Gastroesophageal sphincter (tissue), 4 donors: ENCODE results near the gene MACROD2. TPM values are rescaled to one million over a fixed set of nuclear protein-coding genes. Genes with fewer than 3 reads are reported as not detected.

Experiments
- ATAC-seq: fragments of 150-250 bp; one replicate; pipeline ENCODE4 v1.9.1; 2016; ENCODE audit warnings: mild to moderate bottlenecking, moderate library complexity
- H3K27ac ChIP-seq, 4 donors: fragments of 200-600 bp; sonication (generic) in 3 of 4; 1 replicate in 3 of 4; 2 replicates in 1 of 4; pipeline ENCODE4 v1.5.1; 2016 to 2019
- H3K27me3 ChIP-seq: fragments of 200-600 bp; sonication (generic); one replicate; pipeline ENCODE4 v1.5.1; 2019
- H3K36me3 ChIP-seq, 2 donors: fragments of 200-600 bp; sonication (generic); one replicate each; pipeline ENCODE4 v1.5.1; 2019; ENCODE audit warnings: control low read depth in 1 of 2
- H3K4me1 ChIP-seq, 3 donors: fragments of 200-600 bp; sonication (generic); 1 replicate in 2 of 3; 2 replicates in 1 of 3; pipeline ENCODE4 v1.5.1; 2016 to 2019; ENCODE audit warnings: control low read depth in 2 of 3
- H3K4me3 ChIP-seq, 2 donors: fragments of 200-600 bp; sonication (generic); one replicate each; pipeline ENCODE4 v1.5.1; 2019; ENCODE audit warnings: mild to moderate bottlenecking in 1 of 2, moderate library complexity in 1 of 2
- H3K9me3 ChIP-seq, 3 donors: fragments of 200-600 bp; sonication (generic); one replicate each; pipeline ENCODE4 v1.5.1; 2017 to 2019; ENCODE audit warnings: control low read depth in 2 of 3
- EP300 ChIP-seq: sonication (generic); formaldehyde crosslinking; IDR thresholded peaks from one replicate; pipeline ENCODE4 v1.6.1; 2017; ENCODE audit warnings: antibody characterized with exemption, mild to moderate bottlenecking
- POLR2A ChIP-seq, 2 donors: fragments of 450-650 bp; IDR thresholded peaks; one replicate each; pipeline ENCODE4 v1.6.1; 2017; ENCODE audit warnings: antibody characterized with exemption in 2 of 2, mild to moderate bottlenecking in 2 of 2, moderate library complexity in 1 of 2
- POLR2AphosphoS5 ChIP-seq: sonication (generic); formaldehyde crosslinking; IDR thresholded peaks from one replicate; pipeline ENCODE4 v1.6.1; 2017; ENCODE audit warnings: antibody characterized with exemption
- WGBS, 2 donors: methylation state at CpG; one replicate each; pipeline ENCODE4 v1.1.5; 2018; ENCODE audit warnings: low coverage in 1 of 2; 5-methylcytosine and 5-hydroxymethylcytosine counted together
- total RNA-seq, 4 donors: library from RNA; depleted of rRNA; stranded (reverse); fragments of >200 nt; gene quantifications; one replicate each; pipeline ENCODE4 v1.1.0, GENCODE V29; 2016
- TF ChIP-seq, protein P1 (sequence below), 4 experiments: fragments of 200-600 bp in 2 of 4; fragments of 450-650 bp in 2 of 4; sonication (generic) in 1 of 4; IDR thresholded peaks; one replicate each; pipeline ENCODE4 v1.5.1; 2017 to 2019; ENCODE audit warnings: antibody characterized with exemption in 4 of 4, mild to moderate bottlenecking in 2 of 4, moderate library complexity in 2 of 4

MACROD2 gene
- total RNA-seq, 4 donors from 2014 or later: 4.0 to 12.1 (median 7.4) TPM

DNA sequence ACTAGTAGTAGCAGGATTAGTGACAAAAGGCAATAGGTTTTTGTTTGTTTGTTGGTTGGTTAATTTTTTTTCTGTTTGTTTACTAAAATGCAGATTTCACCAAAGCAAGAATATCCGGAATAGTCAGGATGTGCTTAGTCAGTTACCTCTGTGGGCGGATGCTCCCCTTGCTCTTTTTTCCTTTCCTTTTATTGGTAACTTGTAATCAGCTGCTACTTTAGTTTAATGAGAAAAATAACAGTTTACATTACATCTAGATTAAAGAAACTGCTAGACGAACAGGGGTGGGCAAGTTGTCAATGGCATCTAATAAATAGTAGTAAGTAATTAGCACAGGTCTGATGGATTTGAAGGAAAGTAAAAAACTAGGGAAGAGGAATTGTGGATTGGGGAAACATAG lies 989.0 kb downstream of the MACROD2 start:
- no peaks in the 10 kb centered on the region for H3K27me3 ChIP-seq
- H3K4me1 ChIP-seq: no peaks in the 10 kb centered on the region
- no peak overlapping the region for H3K4me3 ChIP-seq
- WGBS, 2 donors: 63 to 76% methylated on average over 2 to 3 of the region's 3 CpGs
- H3K9me3 ChIP-seq: peaks cover 0 to 5% (median 0%) of the 10 kb centered on the region in 3 donors
- TF ChIP-seq, protein P1, sequence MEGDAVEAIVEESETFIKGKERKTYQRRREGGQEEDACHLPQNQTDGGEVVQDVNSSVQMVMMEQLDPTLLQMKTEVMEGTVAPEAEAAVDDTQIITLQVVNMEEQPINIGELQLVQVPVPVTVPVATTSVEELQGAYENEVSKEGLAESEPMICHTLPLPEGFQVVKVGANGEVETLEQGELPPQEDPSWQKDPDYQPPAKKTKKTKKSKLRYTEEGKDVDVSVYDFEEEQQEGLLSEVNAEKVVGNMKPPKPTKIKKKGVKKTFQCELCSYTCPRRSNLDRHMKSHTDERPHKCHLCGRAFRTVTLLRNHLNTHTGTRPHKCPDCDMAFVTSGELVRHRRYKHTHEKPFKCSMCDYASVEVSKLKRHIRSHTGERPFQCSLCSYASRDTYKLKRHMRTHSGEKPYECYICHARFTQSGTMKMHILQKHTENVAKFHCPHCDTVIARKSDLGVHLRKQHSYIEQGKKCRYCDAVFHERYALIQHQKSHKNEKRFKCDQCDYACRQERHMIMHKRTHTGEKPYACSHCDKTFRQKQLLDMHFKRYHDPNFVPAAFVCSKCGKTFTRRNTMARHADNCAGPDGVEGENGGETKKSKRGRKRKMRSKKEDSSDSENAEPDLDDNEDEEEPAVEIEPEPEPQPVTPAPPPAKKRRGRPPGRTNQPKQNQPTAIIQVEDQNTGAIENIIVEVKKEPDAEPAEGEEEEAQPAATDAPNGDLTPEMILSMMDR (IDR thresholded peaks at IDR 0.05): no peak
- TF ChIP-seq EP300 (no peak), POLR2A (IDR thresholded peaks at IDR 0.05) (no peak), POLR2AphosphoS5 (no peak)
- no peaks in the 10 kb centered on the region for H3K36me3 ChIP-seq
- no peak overlapping the region for H3K27ac ChIP-seq
- no peak for ATAC-seq

DNA sequence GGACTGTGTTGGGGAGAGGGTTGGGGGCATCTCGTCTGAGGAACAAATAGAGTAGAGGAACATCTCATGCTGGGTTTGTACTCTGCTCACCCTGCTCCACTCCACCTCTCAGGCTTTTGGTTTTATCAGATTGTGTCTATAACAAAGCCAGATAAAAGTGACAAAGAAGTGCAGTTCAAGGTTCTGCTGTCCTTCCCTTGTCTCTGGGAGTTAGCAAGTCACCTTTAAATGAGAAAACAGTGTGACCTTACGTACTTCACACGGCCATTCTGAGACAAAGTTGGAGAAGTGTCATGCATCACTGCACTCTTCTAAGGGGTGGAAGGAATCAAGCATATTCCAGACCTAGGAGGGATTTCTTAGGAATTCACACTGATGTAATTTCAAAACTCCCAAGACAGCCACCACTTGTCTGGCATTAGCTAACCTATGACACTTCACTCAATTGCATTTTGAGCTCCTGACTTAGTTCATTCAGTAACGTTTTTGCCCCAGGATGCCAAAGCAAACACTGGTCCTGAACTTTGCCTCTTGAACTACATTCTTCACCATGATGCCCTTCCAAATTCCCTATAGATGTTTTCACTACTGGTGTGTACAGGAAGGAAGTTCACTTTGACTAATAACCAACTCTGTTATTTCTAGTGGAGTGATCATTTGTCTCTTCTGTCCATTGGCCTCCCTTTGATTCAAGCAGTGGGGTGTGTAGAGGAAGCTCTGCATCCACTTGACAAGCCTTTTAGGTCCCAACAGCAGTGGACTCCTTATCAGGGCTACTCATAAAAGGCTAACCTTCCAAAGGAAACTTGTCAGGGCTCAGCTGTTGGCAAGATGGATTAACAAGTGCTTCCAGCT lies 989.7 kb downstream of the MACROD2 start:
- H3K27me3 ChIP-seq: no peaks in the 10 kb centered on the region
- H3K9me3 ChIP-seq: peaks cover 0 to 5% (median 0%) of the 10 kb centered on the region in 3 donors
- WGBS, 2 donors: 57 to 69% methylated on average over 4 of the region's 4 CpGs
- no peaks in the 10 kb centered on the region for H3K36me3 ChIP-seq
- no peak overlapping the region for H3K27ac ChIP-seq
- TF ChIP-seq, protein P1 (IDR thresholded peaks at IDR 0.05): no peak
- TF ChIP-seq POLR2A (IDR thresholded peaks at IDR 0.05) (no peak), POLR2AphosphoS5 (no peak), EP300 (no peak)
- ATAC-seq: peak; percentile 22
- no peak overlapping the region for H3K4me3 ChIP-seq
- H3K4me1 ChIP-seq: no peaks in the 10 kb centered on the region

DNA sequence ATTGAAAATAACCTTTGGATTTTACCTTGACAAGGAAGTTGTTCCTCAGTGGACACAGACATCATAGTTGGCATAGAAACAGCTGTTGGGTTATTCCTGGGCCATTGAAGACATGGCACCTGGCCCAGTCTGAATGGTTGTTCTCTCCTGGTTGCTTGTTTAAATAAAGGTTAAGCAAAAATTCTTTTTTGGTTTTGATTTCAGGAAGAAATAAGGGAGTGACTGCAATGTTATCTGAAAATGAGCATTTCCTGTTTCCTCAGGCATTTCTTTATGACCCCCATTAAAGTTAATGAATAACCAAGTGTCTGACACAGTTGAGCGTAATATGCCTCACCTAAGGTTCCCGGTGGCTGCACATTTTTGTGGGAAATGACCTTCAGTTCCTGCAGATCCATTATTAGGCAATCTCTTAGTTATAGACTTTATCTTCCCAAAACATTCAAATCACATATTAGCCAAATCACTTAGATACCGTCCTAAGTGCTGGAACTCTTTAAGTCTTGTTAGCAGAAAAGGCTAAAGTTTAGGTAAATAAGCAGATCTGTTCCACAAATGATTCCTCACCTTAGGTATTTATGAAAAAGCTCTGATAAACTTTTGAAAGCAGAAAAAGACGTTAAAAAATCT lies 990.8 kb downstream of the MACROD2 start:
- no peak overlapping the region for H3K4me3 ChIP-seq
- H3K36me3 ChIP-seq: no peaks in the 10 kb centered on the region

DNA sequence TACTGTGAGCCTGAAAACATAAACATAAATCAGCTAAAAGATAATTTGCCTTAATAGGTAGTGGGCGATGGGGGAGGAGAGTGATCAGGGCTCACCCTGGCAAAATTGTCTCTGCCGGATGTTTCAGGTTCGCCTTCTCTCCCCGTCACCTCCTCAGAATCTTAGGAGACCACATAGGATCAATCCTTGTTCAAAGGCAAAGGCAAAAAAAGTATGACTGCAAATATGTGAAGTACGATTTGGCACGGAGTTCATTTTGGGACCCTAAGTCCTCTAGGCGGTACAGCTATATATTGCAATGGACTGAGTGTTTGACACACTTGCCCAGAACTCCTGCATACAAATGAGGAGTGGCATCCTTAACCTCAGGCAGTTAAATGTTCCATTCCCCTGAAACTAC lies 991.3 kb downstream of the MACROD2 start:
- Histone ChIP-seq H3K4me3 (no peak overlapping the region), H3K27ac (no peak overlapping the region), H3K36me3 (no peaks in the 10 kb centered on the region), H3K27me3 (no peaks in the 10 kb centered on the region), H3K9me3 (peaks cover 0 to 5% (median 0%) of the 10 kb centered on the region in 3 donors), H3K4me1 (no peaks in the 10 kb centered on the region)
- ATAC-seq: no peak
- TF ChIP-seq, protein P1 (IDR thresholded peaks at IDR 0.05): no peak
- no peak for TF ChIP-seq EP300
- TF ChIP-seq POLR2AphosphoS5: no peak
- TF ChIP-seq POLR2A (IDR thresholded peaks at IDR 0.05): no peak
- 72 to 86% methylated on average over 2 to 7 of the region's 7 CpGs for WGBS, 2 donors

More for the DNA sequence above, 990.8 kb downstream of the MACROD2 start:
- 40 to 66% methylated on average over 4 of the region's 4 CpGs for WGBS, 2 donors
- H3K27me3 ChIP-seq: no peaks in the 10 kb centered on the region
- TF ChIP-seq EP300: no peak
- TF ChIP-seq, protein P1 (IDR thresholded peaks at IDR 0.05): no peak
- TF ChIP-seq POLR2AphosphoS5: no peak
- TF ChIP-seq POLR2A (IDR thresholded peaks at IDR 0.05): no peak
- peaks cover 0 to 5% (median 0%) of the 10 kb centered on the region in 3 donors for H3K9me3 ChIP-seq
- ATAC-seq: peak; percentile 48
- no peak overlapping the region for H3K27ac ChIP-seq
- H3K4me1 ChIP-seq: no peaks in the 10 kb centered on the region
